Measurements from ENCODE around the gene NTN1. TPM values are rescaled to one million over a fixed set of nuclear protein-coding genes. Genes with fewer than 3 reads are reported as not detected.

NTN1 gene
- total RNA-seq, 2 donors from 2014 or later, result 17.0 to 40.4 TPM

DNA sequence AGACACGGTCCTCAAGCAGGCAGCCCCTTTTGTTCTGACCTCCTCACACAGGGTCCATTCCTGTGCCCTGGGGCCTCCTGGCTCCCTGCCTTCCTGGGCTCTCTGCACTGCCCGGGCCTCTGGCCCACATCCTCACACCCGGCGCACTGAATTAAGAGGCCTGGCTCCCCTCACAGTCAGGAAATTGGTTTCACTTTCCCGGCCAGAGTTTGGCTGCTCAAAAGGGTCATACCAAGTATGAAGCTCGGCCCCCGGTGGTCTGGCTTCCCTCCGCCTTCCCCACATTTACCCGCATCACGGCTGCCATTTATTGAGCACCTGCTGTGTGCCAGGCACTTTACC, 220.0 kb downstream of the NTN1 start:
- H3K4me1 ChIP-seq (ENCODE audit: control insufficient read depth, insufficient read depth, low read length), result peaks cover 12% of the 10 kb centered on the region
- Mint-ChIP-seq H3K27me3 (ENCODE audit: insufficient read depth) (peaks cover 3% of the 10 kb centered on the region), H3K4me1 (peaks cover 33% of the 10 kb centered on the region)

DNA sequence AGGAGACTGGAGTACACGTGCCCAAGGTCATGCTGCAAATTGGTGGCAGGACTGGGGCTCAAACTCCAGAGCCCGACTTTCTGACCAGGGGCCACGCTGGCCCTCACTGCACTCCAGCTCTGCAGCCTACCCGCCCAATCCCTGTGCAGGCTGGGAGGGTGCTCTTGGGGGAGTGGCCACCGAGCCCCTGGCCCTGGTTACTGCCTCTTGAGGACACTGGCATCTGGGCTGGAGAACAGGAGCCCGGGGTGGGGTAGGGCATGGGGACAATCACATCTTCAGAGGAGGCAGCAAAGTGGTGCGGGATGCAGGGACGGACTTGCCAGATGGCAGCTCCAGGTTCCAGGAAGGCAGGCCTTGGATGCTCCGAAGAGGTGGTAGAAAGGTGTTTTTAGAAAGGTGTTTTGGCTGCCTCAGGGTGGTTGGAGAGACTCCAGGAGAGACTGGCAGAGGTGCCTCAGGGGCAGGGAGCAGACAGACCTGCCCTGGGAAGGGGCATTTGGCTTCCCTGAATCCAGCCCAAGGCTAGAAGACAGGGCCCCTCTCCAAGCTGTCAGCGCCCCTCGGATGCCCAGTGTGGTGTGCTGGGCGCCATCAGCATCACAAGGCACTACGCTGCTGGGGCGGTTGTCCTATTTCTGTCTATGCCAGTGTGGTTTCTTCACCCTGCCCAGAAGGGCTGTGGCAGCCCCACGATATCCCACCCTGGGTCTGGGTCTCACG, 220.6 kb downstream of the NTN1 start:
- peaks cover 36% of the 10 kb centered on the region for H3K4me1 Mint-ChIP-seq
- no peaks in the 10 kb centered on the region for H3K9me3 ChIP-seq (ENCODE audit: control insufficient read depth, low read length)
- H3K27me3 ChIP-seq (ENCODE audit: control insufficient read depth, insufficient read depth, low read length, poor library complexity, severe bottlenecking), result no peaks in the 10 kb centered on the region
- H3K4me3 Mint-ChIP-seq, result no peak overlapping the region
- no peaks in the 10 kb centered on the region for H3K9me3 Mint-ChIP-seq
- no peak overlapping the region for H3K27ac ChIP-seq (ENCODE audit: low read depth, low read length)
- H3K27me3 Mint-ChIP-seq (ENCODE audit: insufficient read depth), result peaks cover 3% of the 10 kb centered on the region
- H3K9ac ChIP-seq (ENCODE audit: extremely low read depth, low read length, poor library complexity, severe bottlenecking), result no peak overlapping the region
- TF ChIP-seq, protein P1, sequence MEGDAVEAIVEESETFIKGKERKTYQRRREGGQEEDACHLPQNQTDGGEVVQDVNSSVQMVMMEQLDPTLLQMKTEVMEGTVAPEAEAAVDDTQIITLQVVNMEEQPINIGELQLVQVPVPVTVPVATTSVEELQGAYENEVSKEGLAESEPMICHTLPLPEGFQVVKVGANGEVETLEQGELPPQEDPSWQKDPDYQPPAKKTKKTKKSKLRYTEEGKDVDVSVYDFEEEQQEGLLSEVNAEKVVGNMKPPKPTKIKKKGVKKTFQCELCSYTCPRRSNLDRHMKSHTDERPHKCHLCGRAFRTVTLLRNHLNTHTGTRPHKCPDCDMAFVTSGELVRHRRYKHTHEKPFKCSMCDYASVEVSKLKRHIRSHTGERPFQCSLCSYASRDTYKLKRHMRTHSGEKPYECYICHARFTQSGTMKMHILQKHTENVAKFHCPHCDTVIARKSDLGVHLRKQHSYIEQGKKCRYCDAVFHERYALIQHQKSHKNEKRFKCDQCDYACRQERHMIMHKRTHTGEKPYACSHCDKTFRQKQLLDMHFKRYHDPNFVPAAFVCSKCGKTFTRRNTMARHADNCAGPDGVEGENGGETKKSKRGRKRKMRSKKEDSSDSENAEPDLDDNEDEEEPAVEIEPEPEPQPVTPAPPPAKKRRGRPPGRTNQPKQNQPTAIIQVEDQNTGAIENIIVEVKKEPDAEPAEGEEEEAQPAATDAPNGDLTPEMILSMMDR (conservative IDR thresholded peaks at IDR 0.05), result no peak
- DNase-seq, result no peak
- H3K36me3 Mint-ChIP-seq (ENCODE audit: low read depth), result peaks cover 9% of the 10 kb centered on the region
- H3K27ac Mint-ChIP-seq, result no peak overlapping the region
- no peak overlapping the region for H3K4me3 ChIP-seq (ENCODE audit: low read length)
- H3K4me1 ChIP-seq (ENCODE audit: control insufficient read depth, insufficient read depth, low read length), result peaks cover 12% of the 10 kb centered on the region
- WGBS, 2 experiments (ENCODE audit: insufficient coverage in 1 of 2, insufficient read length in 1 of 2), result 94 to 96% methylated on average over 11 to 15 of the region's 16 CpGs
- H3K36me3 ChIP-seq (ENCODE audit: control insufficient read depth, insufficient read depth, low read length), result peaks cover 5% of the 10 kb centered on the region

More for the DNA sequence above, 220.0 kb downstream of the NTN1 start:
- H3K36me3 Mint-ChIP-seq (ENCODE audit: low read depth), result peaks cover 9% of the 10 kb centered on the region
- H3K27ac Mint-ChIP-seq, result peak overlapping the region; percentile 85
- H3K36me3 ChIP-seq (ENCODE audit: control insufficient read depth, insufficient read depth, low read length), result peaks cover 8% of the 10 kb centered on the region
- no peak overlapping the region for H3K4me3 Mint-ChIP-seq
- no peak overlapping the region for H3K4me3 ChIP-seq (ENCODE audit: low read length)
- H3K27me3 ChIP-seq (ENCODE audit: control insufficient read depth, insufficient read depth, low read length, poor library complexity, severe bottlenecking), result no peaks in the 10 kb centered on the region
- TF ChIP-seq, protein P1 (conservative IDR thresholded peaks at IDR 0.05), result no peak
- WGBS, 2 experiments (ENCODE audit: insufficient coverage in 1 of 2, insufficient read length in 1 of 2), result 90 to 91% methylated on average over 7 to 10 of the region's 10 CpGs
- no peak for DNase-seq
- no peaks in the 10 kb centered on the region for H3K9me3 Mint-ChIP-seq
- H3K9ac ChIP-seq (ENCODE audit: extremely low read depth, low read length, poor library complexity, severe bottlenecking), result no peak overlapping the region
- H3K27ac ChIP-seq (ENCODE audit: low read depth, low read length), result no peak overlapping the region
- no peaks in the 10 kb centered on the region for H3K9me3 ChIP-seq (ENCODE audit: control insufficient read depth, low read length)

DNA sequence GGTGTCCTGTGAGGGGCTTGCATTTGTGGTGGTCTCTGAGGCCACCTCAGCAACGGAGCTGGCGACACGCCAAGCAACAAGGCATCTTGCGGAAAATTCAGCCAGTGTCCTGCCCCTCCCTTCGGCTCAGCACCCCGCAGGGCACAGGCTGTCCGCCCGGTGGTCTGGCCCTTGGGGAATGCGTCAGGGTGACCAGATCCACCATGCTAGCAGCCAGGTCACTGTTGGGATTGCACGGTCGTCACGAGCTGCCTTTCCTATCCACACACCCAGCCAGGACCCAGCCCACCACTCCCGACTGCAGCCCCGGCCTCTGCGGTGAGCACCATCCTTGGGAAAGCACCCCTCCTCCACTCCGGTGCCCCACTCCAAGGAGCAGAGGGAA, 221.2 kb downstream of the NTN1 start:
- peaks cover 12% of the 10 kb centered on the region for H3K4me1 ChIP-seq (ENCODE audit: control insufficient read depth, insufficient read depth, low read length)
- WGBS, 2 experiments (ENCODE audit: insufficient coverage in 1 of 2, insufficient read length in 1 of 2), result 81 to 90% methylated on average over 8 to 16 of the region's 16 CpGs
- Mint-ChIP-seq H3K27me3 (ENCODE audit: insufficient read depth) (peaks cover 3% of the 10 kb centered on the region), H3K4me1 (peaks cover 34% of the 10 kb centered on the region), H3K4me3 (no peak overlapping the region), H3K9me3 (no peaks in the 10 kb centered on the region), H3K27ac (no peak overlapping the region), H3K36me3 (ENCODE audit: low read depth) (peaks cover 7% of the 10 kb centered on the region)
- no peaks in the 10 kb centered on the region for H3K27me3 ChIP-seq (ENCODE audit: control insufficient read depth, insufficient read depth, low read length, poor library complexity, severe bottlenecking)
- H3K4me3 ChIP-seq (ENCODE audit: low read length), result no peak overlapping the region
- no peaks in the 10 kb centered on the region for H3K9me3 ChIP-seq (ENCODE audit: control insufficient read depth, low read length)
- H3K36me3 ChIP-seq (ENCODE audit: control insufficient read depth, insufficient read depth, low read length), result peaks cover 5% of the 10 kb centered on the region
- no peak for DNase-seq
- TF ChIP-seq, protein P1 (conservative IDR thresholded peaks at IDR 0.05), result no peak
- H3K9ac ChIP-seq (ENCODE audit: extremely low read depth, low read length, poor library complexity, severe bottlenecking), result no peak overlapping the region
- no peak overlapping the region for H3K27ac ChIP-seq (ENCODE audit: low read depth, low read length)
